Mucosa of rectum (tissue), 2 donors: ENCODE data around the gene GUCY2F.

Experiments used
- H3K27ac ChIP-seq, 2 donors: one replicate each; pipeline ENCODE4 v1.7.0; 2013; ENCODE audit warnings: inconsistent platforms in 2 of 2, low read depth in 2 of 2, low read length in 2 of 2
- H3K27me3 ChIP-seq, 2 donors: one replicate each; pipeline ENCODE4 v1.7.0; 2013; ENCODE audit warnings: low read length in 2 of 2; ENCODE audit not compliant: control insufficient read depth in 2 of 2, insufficient read depth in 2 of 2
- H3K36me3 ChIP-seq, 2 donors: one replicate each; pipeline ENCODE4 v1.7.0; 2013; ENCODE audit warnings: low read length in 2 of 2; ENCODE audit not compliant: control insufficient read depth in 2 of 2, insufficient read depth in 2 of 2
- H3K4me1 ChIP-seq, 2 donors: one replicate each; pipeline ENCODE4 v1.7.0; 2013; ENCODE audit warnings: low read length in 2 of 2, mild to moderate bottlenecking in 1 of 2; ENCODE audit not compliant: control insufficient read depth in 2 of 2, insufficient read depth in 2 of 2
- H3K4me3 ChIP-seq, 2 donors: one replicate each; pipeline ENCODE4 v1.7.0; 2013; ENCODE audit warnings: low read length in 2 of 2
- H3K9ac ChIP-seq, 2 donors: one replicate each; pipeline ENCODE4 v1.7.0; 2013; ENCODE audit warnings: low read length in 2 of 2, low read depth in 1 of 2, mild to moderate bottlenecking in 1 of 2
- H3K9me3 ChIP-seq, 2 donors: one replicate each; pipeline ENCODE4 v1.7.0; 2013; ENCODE audit warnings: low read length in 2 of 2; ENCODE audit not compliant: control insufficient read depth in 2 of 2
- donor health status: healthy.
- donor health status: Normal muscosa, but diverticular disease.

GUCY2F gene

GRCh38 chrX:109373468-109373867, 108.4 kb downstream of the GUCY2F start:
- H3K4me1 ChIP-seq, result no peaks in the 10 kb centered on the region
- H3K9me3 ChIP-seq, result no peaks in the 10 kb centered on the region
- H3K4me3 ChIP-seq, result no peak overlapping the region
- H3K27ac ChIP-seq, result no peak overlapping the region
- H3K27me3 ChIP-seq, result no peaks in the 10 kb centered on the region
- H3K9ac ChIP-seq, result no peak overlapping the region
- no peaks in the 10 kb centered on the region for H3K36me3 ChIP-seq

- Histone ChIP-seq H3K4me3 (no peak overlapping the region), H3K36me3 (no peaks in the 10 kb centered on the region), H3K4me1 (no peaks in the 10 kb centered on the region), H3K27me3 (peaks cover 0 to 3% of the 10 kb centered on the region in 2 donors), H3K9me3 (no peaks in the 10 kb centered on the region), H3K27ac (no peak overlapping the region), H3K9ac (no peak overlapping the region)
These were observed 109.2 kb downstream of the GUCY2F start for GRCh38 chrX:109372716-109373115.

DNA sequence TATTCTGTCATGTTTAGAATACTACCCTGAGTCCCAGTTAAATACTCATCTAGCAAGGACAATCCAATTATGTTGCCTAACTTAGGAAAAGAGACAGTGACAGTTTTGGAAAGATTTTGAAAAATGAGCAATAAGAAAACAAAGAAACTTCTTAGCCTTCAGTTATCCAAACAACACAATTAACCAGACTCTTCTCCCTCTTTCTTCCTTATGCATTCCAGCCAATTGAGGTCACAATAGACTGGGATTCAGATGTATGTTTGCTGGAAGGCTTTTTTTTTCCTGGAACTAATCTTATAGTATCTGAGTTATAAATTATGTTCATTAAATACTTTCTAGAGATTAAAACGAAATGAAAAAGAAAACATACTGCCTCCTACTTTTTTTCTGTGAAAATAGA, 109.6 kb downstream of the GUCY2F start:
- Histone ChIP-seq H3K27me3 (peaks cover 0 to 3% of the 10 kb centered on the region in 2 donors), H3K9ac (no peak overlapping the region), H3K27ac (no peak overlapping the region), H3K4me1 (no peaks in the 10 kb centered on the region), H3K36me3 (no peaks in the 10 kb centered on the region), H3K9me3 (no peaks in the 10 kb centered on the region), H3K4me3 (no peak overlapping the region)

DNA sequence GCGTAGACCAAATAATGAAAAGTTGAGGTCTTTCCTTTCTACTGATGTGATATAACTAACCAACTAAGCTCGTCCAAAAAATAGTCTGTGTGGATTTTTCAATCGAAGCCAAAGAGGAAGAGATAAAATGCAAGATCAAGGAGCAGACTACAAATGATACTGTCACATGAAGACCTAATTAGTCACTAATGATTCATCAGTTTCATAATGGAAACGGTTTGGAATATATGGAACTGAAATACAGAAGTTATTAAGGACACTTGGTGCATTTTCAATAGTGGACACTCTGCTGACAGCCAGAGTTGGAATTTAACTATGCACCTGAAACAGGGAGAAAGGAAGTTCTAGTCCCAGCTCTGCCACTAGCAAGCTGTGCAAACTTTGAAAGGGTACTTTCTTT, 119.8 kb downstream of the GUCY2F start:
- Histone ChIP-seq H3K9me3 (no peaks in the 10 kb centered on the region), H3K27ac (no peak overlapping the region), H3K36me3 (no peaks in the 10 kb centered on the region), H3K27me3 (no peaks in the 10 kb centered on the region), H3K4me3 (no peak overlapping the region), H3K4me1 (no peaks in the 10 kb centered on the region), H3K9ac (no peak overlapping the region)

DNA sequence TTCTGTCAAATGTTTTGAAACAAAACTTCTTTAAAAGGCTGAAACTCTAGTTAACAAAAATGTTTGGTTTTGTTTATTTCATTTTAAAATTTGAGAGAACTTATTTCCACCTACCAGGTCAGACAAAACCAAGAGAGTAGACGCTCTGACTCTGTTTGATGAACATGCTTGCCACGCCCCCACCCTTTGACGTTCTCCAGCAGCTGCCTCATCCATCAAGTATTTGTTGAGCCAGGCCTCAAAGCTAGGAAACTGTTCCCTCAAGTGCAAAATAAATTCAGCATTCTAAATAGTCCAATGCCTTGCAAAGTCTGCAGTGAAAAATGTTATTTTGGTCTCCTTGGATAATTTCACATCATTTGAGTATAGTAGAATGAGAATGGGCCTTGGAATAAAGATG, 121.6 kb downstream of the GUCY2F start:
- Histone ChIP-seq H3K9me3 (no peaks in the 10 kb centered on the region), H3K36me3 (no peaks in the 10 kb centered on the region), H3K4me1 (no peaks in the 10 kb centered on the region), H3K4me3 (no peak overlapping the region), H3K27me3 (no peaks in the 10 kb centered on the region), H3K9ac (no peak overlapping the region), H3K27ac (no peak overlapping the region)

DNA sequence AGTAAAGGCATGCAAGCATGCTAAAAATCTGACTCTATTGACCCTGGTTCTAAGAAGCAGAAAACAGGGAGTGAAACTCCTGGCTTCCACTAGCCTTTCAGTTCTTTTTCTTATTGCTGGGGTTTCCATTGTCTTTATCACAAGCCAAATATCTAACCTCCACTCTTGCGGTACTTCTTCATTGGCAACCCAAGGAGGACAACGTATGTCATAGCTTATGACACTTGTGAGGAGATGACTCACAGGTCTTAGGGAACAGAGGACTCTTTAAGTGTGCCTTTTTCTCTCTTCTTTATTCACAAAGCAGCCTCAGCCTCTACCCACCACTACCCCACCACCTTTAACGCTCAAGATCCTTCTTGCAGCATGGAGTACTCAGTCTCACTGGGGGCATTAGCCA, 124.2 kb downstream of the GUCY2F start:
- peaks cover 0 to 3% of the 10 kb centered on the region in 2 donors for H3K27me3 ChIP-seq
- H3K4me3 ChIP-seq, result no peak overlapping the region
- no peaks in the 10 kb centered on the region for H3K4me1 ChIP-seq
- H3K27ac ChIP-seq, result no peak overlapping the region
- no peaks in the 10 kb centered on the region for H3K36me3 ChIP-seq
- H3K9me3 ChIP-seq, result no peaks in the 10 kb centered on the region
- H3K9ac ChIP-seq, result no peak overlapping the region

DNA sequence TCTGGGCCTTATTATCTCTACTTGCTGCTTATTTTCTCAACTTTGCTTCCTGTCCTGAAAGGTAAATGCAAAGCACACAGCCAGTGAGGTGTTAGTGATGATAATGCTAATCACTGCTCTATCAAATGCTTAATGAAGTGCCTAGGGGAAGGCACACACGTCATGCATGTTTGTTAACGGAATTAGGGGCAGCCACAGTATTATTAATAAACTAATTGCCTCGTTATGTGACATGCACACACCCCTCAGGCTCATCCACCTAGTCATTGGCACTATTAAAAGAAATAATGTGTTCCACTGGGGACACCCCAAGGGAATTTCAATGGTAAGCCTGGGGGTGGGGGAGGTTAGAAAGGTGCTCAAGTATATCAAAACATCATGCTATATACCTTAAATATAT, 125.2 kb downstream of the GUCY2F start:
- H3K9me3 ChIP-seq, result no peaks in the 10 kb centered on the region

GRCh38 chrX:109352066-109352588, 129.8 kb downstream of the GUCY2F start:
- Histone ChIP-seq H3K9ac (no peak overlapping the region), H3K4me3 (no peak overlapping the region), H3K4me1 (no peaks in the 10 kb centered on the region), H3K9me3 (no peaks in the 10 kb centered on the region), H3K27ac (no peak overlapping the region), H3K27me3 (peaks cover 0 to 3% of the 10 kb centered on the region in 2 donors), H3K36me3 (no peaks in the 10 kb centered on the region)

More for the DNA sequence above, 125.2 kb downstream of the GUCY2F start:
- H3K4me3 ChIP-seq, result no peak overlapping the region
- H3K27ac ChIP-seq, result no peak overlapping the region
- H3K27me3 ChIP-seq, result peaks cover 0 to 3% of the 10 kb centered on the region in 2 donors
- H3K36me3 ChIP-seq, result no peaks in the 10 kb centered on the region
- no peaks in the 10 kb centered on the region for H3K4me1 ChIP-seq
- no peak overlapping the region for H3K9ac ChIP-seq

DNA sequence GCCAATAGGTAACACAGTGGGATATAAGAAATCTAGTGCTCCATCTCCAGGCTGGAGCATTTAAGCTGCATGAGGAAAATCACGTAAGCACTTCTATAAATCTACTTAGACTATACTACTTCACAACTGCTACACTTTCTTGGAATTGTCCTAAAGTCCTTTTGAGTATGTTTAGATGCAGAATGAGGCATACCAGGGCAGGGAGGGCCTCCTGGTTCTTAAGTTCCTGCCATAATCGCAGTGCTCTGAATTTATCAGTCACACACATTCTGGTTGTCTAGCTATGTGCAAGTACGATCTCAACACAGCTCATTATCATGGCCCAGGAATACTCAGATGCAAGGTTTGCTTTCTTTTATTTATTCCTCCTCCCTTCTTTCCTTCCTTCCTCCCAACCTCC, 130.3 kb downstream of the GUCY2F start:
- Histone ChIP-seq H3K27me3 (peaks cover 0 to 3% of the 10 kb centered on the region in 2 donors), H3K4me1 (no peaks in the 10 kb centered on the region), H3K9me3 (no peaks in the 10 kb centered on the region), H3K36me3 (no peaks in the 10 kb centered on the region), H3K9ac (no peak overlapping the region), H3K4me3 (no peak overlapping the region), H3K27ac (no peak overlapping the region)

GRCh38 chrX:109350551-109350950, 131.3 kb downstream of the GUCY2F start:
- Histone ChIP-seq H3K27ac (no peak overlapping the region), H3K27me3 (peaks cover 0 to 3% of the 10 kb centered on the region in 2 donors), H3K4me3 (no peak overlapping the region)

DNA sequence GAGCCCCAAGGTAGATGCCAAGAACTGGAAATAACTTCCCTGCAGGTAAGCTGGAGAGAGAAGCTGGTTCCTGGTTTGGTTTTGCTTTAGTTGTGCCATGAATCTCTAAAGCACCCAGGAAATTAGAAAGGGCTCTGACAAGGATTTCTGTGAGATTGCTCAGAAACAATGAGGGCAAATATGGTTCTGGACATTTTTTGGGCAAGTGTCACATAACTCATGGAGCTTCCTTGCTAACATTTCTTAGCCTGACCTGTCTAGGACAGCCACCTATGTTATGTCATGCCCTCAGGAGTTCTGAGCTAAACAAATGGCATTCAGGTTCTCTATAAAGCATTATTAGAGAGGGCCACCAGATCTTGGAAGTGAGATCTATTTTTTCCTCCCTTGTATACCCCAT, 131.8 kb downstream of the GUCY2F start:
- no peaks in the 10 kb centered on the region for H3K9me3 ChIP-seq
- no peaks in the 10 kb centered on the region for H3K36me3 ChIP-seq
- H3K9ac ChIP-seq, result no peak overlapping the region
- peaks cover 0 to 3% of the 10 kb centered on the region in 2 donors for H3K27me3 ChIP-seq
- no peak overlapping the region for H3K27ac ChIP-seq
- no peak overlapping the region for H3K4me3 ChIP-seq
- H3K4me1 ChIP-seq, result no peaks in the 10 kb centered on the region

More at GRCh38 chrX:109350551-109350950, 131.3 kb downstream of the GUCY2F start:
- Histone ChIP-seq H3K4me1 (no peaks in the 10 kb centered on the region), H3K9ac (no peak overlapping the region), H3K36me3 (no peaks in the 10 kb centered on the region), H3K9me3 (no peaks in the 10 kb centered on the region)
